Endothelial cell of umbilical vein (primary cell): ENCODE data around the gene ACAP1.

Source experiments
- CTCF ChIP-seq, 2 donors: IDR thresholded peaks; 1 replicate in 1 of 2; 2 replicates in 1 of 2; pipeline ENCODE4 v1.5.1; 2011; ENCODE audit warnings: low read length in 2 of 2, mild to moderate bottlenecking in 2 of 2, moderate library complexity in 2 of 2, control low read depth in 1 of 2, inconsistent platforms in 1 of 2, low read depth in 1 of 2; ENCODE audit not compliant: insufficient read depth in 1 of 2; ENCODE audit errors: extremely low read depth in 1 of 2
- EZH2 ChIP-seq: IDR thresholded peaks from 2 replicates; pipeline ENCODE4 v1.6.1; 2012; ENCODE audit warnings: borderline replicate concordance, low read depth, mild to moderate bottlenecking, moderate library complexity, low read length, inconsistent platforms; ENCODE audit not compliant: severe bottlenecking
- JUN ChIP-seq: IDR thresholded peaks from 2 replicates; pipeline ENCODE4 v1.6.1; 2011; ENCODE audit warnings: borderline replicate concordance, low read depth; ENCODE audit not compliant: insufficient read length, insufficient read depth
- MAX ChIP-seq: IDR thresholded peaks from 2 replicates; pipeline ENCODE4 v1.6.1; 2011; ENCODE audit not compliant: insufficient read depth, insufficient read length
- MYC ChIP-seq: IDR thresholded peaks from one replicate; pipeline ENCODE4 v1.6.1; 2011; ENCODE audit warnings: mild to moderate bottlenecking, low read depth, low read length
- POLR2A ChIP-seq: IDR thresholded peaks from 2 replicates; pipeline ENCODE4 v1.6.1; 2012; ENCODE audit warnings: low read depth, mild to moderate bottlenecking, control low read depth, low read length

- TF ChIP-seq EZH2 (no peak), POLR2A (no peak), CTCF (IDR thresholded peaks at IDR 0.05; ENCODE audit: extremely low read depth in 1 of 2, insufficient read depth in 1 of 2, low read depth in 1 of 2, low read length in 2 of 2) (no peak), MAX (no peak), MYC (no peak), JUN (no peak)
Observed at GRCh38 chr17:7328009-7328408, 8.3 kb upstream of the ACAP1 start.
